ENCODE data around the gene UBE2I. TPM values are rescaled to one million over a fixed set of nuclear protein-coding genes. Genes with fewer than 3 reads are reported as not detected.

Gene UBE2I
- total and polyA plus RNA-seq, 12 donors = 50.7 to 203 (median 89.2) TPM

GRCh38 chr16:1261131-1261892, 48.1 kb upstream of the UBE2I start:
- no peak overlapping the region for H3K4me3 ChIP-seq
- peaks cover 16% of the 10 kb centered on the region for H3K27me3 ChIP-seq
- DNase-seq = no peak
- 10 to 30% (median 15%) methylated on average over 7 to 47 of the region's 47 CpGs for WGBS, 4 donors
- H3K4me1 ChIP-seq (replicated peaks in 1 of 2) = no peaks in the 10 kb centered on the region
- no peaks in the 10 kb centered on the region for H3K9me3 ChIP-seq (replicated peaks in 1 of 3)
- no peaks in the 10 kb centered on the region for H3K36me3 ChIP-seq (replicated peaks in 1 of 2)
- intact Hi-C loops (cut with DNase I) = no loop called here
- no peak overlapping the region for H3K27ac ChIP-seq
- TF ChIP-seq POLR2A (IDR thresholded peaks at IDR 0.05) = no peak
- no peak for TF ChIP-seq CTCF (IDR thresholded peaks at IDR 0.05)

- no peak for DNase-seq
- Histone ChIP-seq H3K27me3 (peaks cover 16% of the 10 kb centered on the region), H3K4me3 (no peak overlapping the region), H3K27ac (no peak overlapping the region), H3K4me1 (replicated peaks in 1 of 2) (no peaks in the 10 kb centered on the region), H3K36me3 (replicated peaks in 1 of 2) (no peaks in the 10 kb centered on the region), H3K9me3 (replicated peaks in 1 of 3) (no peaks in the 10 kb centered on the region)
- intact Hi-C loops (cut with DNase I) = no loop called here
- no peak for TF ChIP-seq POLR2A (IDR thresholded peaks at IDR 0.05)
- TF ChIP-seq CTCF (IDR thresholded peaks at IDR 0.05) = no peak
- WGBS, 4 donors = 76 to 80% (median 78%) methylated on average over 15 to 32 of the region's 32 CpGs
Measured at GRCh38 chr16:1262210-1262845, 47.1 kb upstream of the UBE2I start.

GRCh38 chr16:1262846-1263221, 46.6 kb upstream of the UBE2I start:
- intact Hi-C loops (cut with DNase I) = no loop called here
- no peaks in the 10 kb centered on the region for H3K4me1 ChIP-seq (replicated peaks in 1 of 2)
- TF ChIP-seq CTCF (IDR thresholded peaks at IDR 0.05) = no peak
- TF ChIP-seq POLR2A (IDR thresholded peaks at IDR 0.05) = no peak
- no peaks in the 10 kb centered on the region for H3K9me3 ChIP-seq (replicated peaks in 1 of 3)
- peaks cover 16% of the 10 kb centered on the region for H3K27me3 ChIP-seq
- no peak overlapping the region for H3K4me3 ChIP-seq
- WGBS, 4 donors = 64 to 82% (median 74%) methylated on average over 5 to 9 of the region's 9 CpGs
- DNase-seq = no peak
- no peaks in the 10 kb centered on the region for H3K36me3 ChIP-seq (replicated peaks in 1 of 2)
- H3K27ac ChIP-seq = no peak overlapping the region

DNA sequence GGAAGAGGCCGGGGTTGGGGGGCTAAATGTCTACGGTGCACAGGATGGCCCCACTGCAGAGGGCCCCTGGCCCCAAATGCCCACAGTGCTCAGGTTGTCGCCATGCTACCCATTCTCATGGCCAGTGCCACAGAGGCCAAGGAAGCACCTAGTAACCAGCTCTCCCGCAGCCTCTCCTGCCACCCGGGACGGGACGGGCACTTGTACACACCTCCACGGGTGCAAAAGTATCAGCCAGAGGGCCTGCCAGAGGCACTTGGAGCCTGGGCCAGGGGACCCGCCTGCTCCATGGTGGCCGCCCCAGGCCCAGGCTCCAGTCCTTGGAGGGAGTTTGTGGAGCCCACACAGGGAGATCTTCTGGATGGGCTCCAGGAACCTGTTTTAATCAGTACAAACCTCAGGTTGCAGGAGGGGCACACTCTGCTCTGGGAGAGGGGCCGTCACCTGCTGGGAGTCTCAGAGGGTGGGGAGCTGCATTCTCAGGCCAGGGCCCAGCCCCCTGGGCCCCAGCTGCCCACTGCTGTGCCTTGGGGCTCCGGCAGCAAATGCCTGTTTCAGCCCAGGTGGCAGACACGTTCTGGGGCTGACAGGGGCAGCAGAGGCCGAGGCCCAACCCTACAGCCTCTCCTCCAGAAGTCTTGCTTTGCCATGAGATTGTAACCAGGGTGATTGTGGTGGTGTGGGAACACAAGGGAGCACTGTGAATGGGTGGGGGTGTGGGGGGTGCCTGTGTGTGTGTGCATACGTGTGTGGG, 45.7 kb upstream of the UBE2I start:
- Histone ChIP-seq H3K4me1 (replicated peaks in 1 of 2) (no peaks in the 10 kb centered on the region), H3K27me3 (peaks cover 16% of the 10 kb centered on the region), H3K9me3 (replicated peaks in 1 of 3) (no peaks in the 10 kb centered on the region), H3K4me3 (no peak overlapping the region), H3K27ac (no peak overlapping the region), H3K36me3 (replicated peaks in 1 of 2) (no peaks in the 10 kb centered on the region)
- no peak for DNase-seq
- 71 to 88% (median 74%) methylated on average over 2 to 15 of the region's 15 CpGs for WGBS, 4 donors
- TF ChIP-seq POLR2A (IDR thresholded peaks at IDR 0.05) (no peak), CTCF (IDR thresholded peaks at IDR 0.05) (no peak)
- intact Hi-C loops (cut with DNase I) = no loop called here

Data from adrenal gland (tissue), 12 donors.